Measurements from ENCODE around the gene PPIF.

Gene PPIF

DNA sequence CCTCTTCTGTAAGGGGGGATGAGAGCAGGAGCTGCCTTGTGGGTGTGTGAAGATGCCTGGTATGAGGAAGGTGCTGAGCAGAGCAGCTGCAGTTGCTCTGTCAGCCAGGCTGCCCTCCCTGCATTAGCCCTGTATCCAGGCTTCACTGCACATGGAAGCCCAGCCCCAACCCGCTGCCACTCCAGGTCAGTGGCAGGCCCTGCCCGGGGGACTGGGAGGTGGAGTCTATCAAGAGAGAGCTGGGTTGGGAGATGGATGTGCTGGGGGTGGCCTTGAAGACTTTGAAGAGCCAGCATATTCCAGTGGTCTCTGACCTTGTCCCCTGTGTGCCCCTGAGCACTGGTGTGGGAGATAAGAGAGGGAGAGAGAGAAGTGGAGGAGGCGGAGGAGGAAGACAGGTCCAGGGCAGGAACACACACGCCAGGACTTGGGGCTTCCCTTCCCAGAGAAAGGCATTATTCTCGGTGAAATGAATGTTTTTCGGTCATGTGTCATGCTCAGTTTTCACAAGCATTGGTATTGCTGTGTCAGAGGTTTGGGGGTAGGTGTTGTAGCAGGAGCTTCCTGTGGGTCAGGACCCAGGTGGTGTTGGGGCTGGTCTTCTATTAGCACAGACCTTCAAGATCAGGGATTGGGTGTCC, 2.6 kb downstream of the PPIF start:
- DNase-seq: no peak

GRCh38 chr10:79350407-79351154, 3.3 kb downstream of the PPIF start:
- no peak for DNase-seq

DNA sequence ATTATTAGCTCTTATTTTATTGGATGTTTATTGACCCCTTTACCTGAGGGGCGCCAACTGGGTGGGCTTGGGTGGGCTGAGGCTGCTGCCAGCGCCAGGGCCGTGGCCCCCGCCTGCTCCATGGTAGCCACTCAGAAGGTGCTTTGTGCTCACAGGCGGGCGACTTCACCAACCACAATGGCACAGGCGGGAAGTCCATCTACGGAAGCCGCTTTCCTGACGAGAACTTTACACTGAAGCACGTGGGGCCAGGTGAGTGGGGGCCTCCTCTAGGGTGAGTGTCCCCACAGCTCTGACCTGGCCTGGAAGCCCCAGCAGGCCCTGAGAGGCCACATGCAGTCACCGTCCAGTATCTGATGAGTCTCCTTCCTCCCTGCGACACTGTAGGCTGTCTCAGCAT, 4.1 kb downstream of the PPIF start:
- DNase-seq: no peak

GRCh38 chr10:79352035-79352877, 5.0 kb downstream of the PPIF start:
- no peak for DNase-seq

DNA sequence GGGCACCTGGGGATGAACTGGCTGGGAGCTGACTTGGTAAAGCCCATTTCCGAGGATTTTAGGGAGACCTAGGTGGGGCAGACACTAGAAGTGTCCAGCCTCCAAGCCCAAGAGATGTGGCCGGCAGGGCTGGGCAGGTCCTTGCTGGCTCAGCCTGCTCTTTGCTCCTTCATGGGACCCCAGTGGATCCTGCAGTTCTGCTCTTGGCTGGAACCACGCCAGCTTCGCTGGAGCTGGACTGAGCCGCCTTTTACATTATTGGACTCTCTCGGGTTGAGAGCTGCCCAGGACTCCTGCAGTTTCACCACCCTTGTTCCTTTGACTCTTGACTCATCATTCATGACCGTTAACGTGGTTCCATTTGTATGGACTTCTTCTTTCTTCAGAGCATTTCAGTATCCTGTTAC, 5.7 kb downstream of the PPIF start:
- peak; percentile 78 for DNase-seq

GRCh38 chr10:79353726-79354125, 6.5 kb downstream of the PPIF start:
- DNase-seq: no peak

DNA sequence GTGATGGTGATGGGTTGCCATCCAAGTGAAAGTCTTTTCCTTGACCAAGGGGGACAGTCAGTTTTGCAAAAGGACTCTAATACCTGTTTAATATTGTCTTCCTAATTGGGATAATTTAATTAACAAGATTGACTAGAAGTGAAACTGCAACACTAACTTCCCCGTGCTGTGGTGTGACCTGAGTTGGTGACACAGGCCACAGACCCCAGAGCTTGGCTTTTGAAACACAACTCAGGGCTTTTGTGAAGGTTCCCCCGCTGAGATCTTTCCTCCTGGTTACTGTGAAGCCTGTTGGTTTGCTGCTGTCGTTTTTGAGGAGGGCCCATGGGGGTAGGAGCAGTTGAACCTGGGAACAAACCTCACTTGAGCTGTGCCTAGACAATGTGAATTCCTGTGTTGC, 6.9 kb downstream of the PPIF start:
- DNase-seq: peak; percentile 39

GRCh38 chr10:79354615-79355014, 7.3 kb downstream of the PPIF start:
- no peak for DNase-seq

- peak; percentile 62 for DNase-seq
Measured at GRCh38 chr10:79355420-79356017, 8.2 kb downstream of the PPIF start.

GRCh38 chr10:79356104-79356503, 8.8 kb downstream of the PPIF start:
- DNase-seq: peak; percentile 77

DNA sequence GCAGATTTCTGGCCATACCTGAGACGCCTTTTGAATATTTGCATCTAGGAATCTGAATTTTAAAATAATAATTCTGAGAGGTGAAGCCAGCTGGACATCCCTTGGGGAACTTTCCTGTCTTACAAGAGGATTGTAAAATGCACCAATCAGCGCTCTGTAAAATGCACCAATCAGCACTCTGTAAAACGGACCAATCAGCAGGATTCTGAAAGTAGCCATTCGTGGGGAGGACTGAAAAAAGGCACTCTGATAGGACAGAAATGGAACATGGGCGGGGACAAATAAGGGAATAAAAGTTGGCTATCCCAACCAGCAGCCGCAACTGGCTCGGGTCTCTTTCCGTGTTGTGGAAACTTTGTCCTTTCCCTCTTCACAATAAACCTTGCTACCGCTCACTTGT, 9.9 kb downstream of the PPIF start:
- DNase-seq: no peak

DNA sequence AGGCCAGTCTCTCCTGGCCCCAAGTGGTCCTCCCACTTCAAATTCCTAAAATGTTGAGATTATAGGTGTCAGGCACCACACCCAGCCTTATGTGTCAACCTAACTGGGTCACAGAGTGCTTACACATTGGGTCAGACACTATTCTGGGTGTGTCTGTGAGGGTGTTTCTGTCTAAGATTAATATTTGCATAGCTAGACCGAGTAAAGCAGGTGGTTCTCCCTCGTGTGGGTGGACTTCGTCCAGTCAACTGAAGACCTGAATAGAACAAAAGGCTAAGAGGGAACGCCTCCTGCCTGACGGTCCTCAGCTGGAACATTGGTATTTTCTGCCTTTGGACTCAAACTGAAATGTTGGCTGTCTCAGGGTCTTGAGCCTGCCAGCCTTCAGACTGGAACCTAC, 11.5 kb downstream of the PPIF start:
- no peak for DNase-seq

DNA sequence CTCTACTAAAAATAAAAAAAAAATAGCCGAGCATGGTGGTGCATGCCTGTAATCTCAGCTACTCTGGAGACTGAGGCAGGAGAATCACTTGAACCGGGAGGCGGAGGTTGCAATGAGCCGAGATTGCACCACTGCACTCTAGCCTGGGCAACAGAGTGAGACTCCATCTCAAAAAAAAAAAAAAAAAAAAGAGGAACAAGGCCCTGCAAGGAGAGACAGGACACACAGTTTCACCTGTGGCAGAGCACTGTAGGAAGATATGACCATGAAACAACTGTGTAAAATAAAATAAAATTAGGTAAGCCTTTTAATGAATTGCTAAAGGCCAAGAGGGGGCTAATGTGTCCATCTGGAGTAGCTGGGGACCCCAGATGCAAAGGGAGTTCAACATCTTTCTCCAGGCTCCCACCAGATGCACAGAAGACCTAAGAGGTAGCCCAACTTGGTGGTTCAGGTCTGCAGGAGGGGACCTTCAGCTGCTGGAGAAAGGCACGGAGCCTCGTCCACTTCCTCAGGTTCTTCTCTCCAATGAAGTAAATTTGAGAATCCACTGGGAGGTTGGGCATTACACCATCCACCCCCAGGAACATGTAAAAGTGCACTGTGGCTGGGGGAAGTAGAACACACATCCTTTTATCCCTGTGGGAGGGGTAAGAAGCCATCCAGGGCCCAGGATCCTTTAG, 12.7 kb downstream of the PPIF start:
- no peak for DNase-seq

- no peak for DNase-seq
Measured at GRCh38 chr10:79360499-79361342, 13.5 kb downstream of the PPIF start.

DNA sequence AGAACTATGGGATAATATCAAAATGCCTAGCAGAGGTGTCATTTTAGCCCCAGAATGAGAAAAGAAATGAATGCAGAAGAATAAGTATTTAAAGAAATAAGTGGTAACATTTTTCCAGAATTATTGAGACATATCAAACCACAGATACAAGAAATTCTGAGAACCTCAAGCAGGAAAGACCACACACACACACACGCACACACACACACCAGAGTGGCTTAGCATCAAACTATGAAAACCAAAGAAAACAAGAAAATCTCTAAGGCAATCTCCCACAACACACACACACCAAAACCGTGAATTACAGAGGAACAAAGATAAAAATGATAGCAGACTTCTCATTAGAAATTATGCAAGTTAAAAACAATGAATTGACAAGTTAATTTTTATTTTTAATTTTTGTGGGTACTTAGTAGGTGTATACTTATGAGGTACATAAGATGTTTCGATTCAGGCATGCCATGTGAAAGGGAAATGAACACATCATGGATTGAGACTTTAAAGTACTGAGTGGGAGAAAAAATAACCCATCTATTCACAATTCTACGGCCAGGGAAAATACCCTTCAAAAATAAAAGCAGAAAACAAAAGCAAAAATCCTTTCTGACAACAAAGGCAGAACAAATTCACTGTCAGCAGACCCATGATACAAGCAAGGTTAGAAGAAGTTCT, 14.6 kb downstream of the PPIF start:
- DNase-seq: no peak

DNA sequence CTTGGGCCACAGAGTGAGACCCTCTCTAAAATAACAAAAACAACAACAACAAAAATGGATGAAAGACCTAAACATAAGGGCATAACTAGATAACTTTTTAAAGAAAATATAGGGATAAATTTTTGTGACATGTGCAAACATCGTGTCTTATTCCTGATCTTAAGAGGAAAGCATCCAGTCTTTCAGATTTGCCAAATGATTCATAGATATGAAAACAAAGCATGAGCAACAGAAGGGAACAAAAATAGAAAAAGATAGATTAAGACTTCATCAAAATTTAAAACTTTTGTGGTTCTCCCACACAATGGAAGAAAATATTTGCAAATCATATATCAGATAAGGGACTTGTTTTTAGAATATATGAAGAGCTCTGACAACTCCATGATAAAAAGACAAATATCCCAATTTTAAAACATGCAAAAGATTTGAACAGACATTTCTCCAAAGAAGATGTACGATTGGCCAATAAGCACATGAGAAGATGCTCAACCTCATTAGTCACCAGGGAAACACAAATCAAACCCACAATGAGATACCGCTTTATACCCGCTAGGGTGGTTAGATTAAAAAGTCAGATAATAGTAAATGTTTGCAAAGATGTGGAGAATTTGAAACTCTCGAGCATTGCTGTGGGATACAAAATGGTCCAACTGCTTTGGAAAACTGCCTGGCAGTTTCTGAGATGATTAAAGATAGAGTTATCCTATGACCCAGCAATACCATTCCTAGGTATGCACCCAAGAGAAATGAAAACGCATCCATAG, 20.3 kb downstream of the PPIF start:
- DNase-seq: no peak

DNA sequence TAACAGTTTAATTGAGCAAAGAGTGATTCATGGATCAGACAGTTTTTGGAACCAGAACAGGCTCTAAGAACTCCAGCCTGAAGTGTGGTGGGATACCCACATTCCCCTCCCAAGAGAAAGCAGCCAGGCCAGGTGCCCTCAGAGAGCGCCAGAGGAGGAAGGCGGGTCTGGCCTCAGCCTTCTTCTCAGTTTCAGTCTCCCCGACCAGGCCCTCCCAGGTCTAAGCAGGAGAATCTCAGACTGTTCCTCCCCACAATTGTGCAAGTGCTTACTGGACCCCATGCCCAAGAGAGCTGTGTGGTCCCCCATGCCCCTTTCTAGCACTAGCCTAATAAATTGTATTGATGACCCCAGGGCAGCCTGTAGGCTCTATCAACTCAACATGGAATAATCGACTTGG, 25.6 kb downstream of the PPIF start:
- no peak for DNase-seq

GRCh38 chr10:79374312-79375191, 27.3 kb downstream of the PPIF start:
- DNase-seq: peak; percentile 83

DNA sequence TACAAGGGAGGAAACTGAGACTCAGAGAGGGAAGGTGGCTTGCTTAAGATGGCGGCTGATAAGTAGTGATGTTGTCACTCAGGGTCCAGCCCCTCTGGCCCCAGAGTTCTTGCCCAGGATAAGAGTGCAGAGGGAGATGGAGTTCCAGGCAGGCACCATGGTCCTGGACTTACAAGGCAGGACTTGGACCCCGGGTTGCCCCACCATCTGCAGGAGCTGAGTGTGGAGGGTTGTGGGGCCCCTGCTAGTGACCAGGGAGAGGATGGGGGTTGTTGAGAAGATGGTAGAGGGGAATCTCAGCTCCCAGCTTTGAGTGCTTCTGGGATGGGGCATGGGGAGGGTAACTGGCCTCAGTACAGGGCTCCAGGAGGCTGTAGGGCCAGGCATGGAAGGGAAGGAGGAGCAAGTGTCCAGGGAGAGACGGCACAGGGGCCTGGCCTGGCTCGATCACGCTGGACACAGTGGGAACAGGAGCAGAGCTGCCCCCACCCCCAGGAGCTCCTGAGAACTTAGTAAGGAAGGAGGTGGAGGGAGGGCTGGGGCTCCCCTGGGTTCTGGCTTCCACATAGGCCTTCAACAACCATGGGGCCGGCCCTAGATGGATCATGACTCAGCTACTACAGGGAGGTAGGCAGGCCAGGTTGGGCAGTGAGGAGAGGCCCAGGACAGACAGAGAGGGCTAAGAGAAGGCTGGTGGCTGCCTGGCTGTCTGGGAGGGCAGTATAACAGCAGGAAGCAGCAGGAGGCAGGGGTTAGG, 28.2 kb downstream of the PPIF start:
- no peak for DNase-seq

All from suppressor macrophage treated with lipopolysaccharide for 4 hours (primary cell).